ENCODE data around the gene NYAP2.

- no peak for TF ChIP-seq CTCF (IDR thresholded peaks at IDR 0.05; ENCODE audit: low read length)
- no peak for TF ChIP-seq EZH2 (IDR thresholded peaks at IDR 0.05; ENCODE audit: borderline replicate concordance, low read length)
These were observed 67.5 kb downstream of the NYAP2 start for GRCh38 chr2:225466891-225467604.
